ENCODE results near the gene GBA3.

GBA3 gene

GRCh38 chr4:22703912-22704311, 11.2 kb downstream of the GBA3 start:
- no peaks in the 10 kb centered on the region for H3K4me1 ChIP-seq (ENCODE audit: control insufficient read depth, insufficient read depth, low read length)
- H3K4me3 ChIP-seq (ENCODE audit: low read length): no peak overlapping the region
- no peak overlapping the region for H3K4me2 ChIP-seq (ENCODE audit: low read length)

DNA sequence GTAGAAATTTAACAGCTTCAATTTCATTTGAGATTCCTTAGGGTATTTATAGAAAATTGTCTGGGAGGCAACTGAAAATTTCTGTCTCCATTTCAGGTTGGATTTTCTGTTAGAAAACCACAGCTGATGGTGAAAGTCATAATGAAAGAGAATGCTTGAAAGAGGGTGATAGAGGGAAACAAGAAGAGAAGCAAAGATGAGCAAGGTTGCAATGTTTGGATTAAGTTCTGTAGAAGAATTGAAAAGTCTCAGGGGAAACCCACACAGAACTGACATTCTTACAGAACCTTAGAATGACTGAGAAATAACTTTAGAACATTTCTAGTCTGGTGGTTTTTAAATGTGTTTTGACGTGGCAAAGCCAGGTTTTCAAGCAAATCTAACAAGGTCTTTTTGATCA, 14.7 kb downstream of the GBA3 start:
- H3K36me3 ChIP-seq (ENCODE audit: insufficient read depth, low read length): no peaks in the 10 kb centered on the region
- no peaks in the 10 kb centered on the region for H3K9me3 ChIP-seq (replicated peaks; ENCODE audit: low read length)
- H3K4me1 ChIP-seq (ENCODE audit: control insufficient read depth, insufficient read depth, low read length): no peaks in the 10 kb centered on the region
- H3K4me3 ChIP-seq (ENCODE audit: low read length): no peak overlapping the region
- no peak overlapping the region for H3K4me2 ChIP-seq (ENCODE audit: low read length)
- no peak overlapping the region for H3K9ac ChIP-seq (ENCODE audit: low read depth, low read length)
- no peaks in the 10 kb centered on the region for H3K27me3 ChIP-seq (ENCODE audit: control insufficient read depth, insufficient read depth, low read length)

More at GRCh38 chr4:22703912-22704311, 11.2 kb downstream of the GBA3 start:
- no peaks in the 10 kb centered on the region for H3K9me3 ChIP-seq (replicated peaks; ENCODE audit: low read length)
- no peaks in the 10 kb centered on the region for H3K27me3 ChIP-seq (ENCODE audit: control insufficient read depth, insufficient read depth, low read length)
- H3K9ac ChIP-seq (ENCODE audit: low read depth, low read length): no peak overlapping the region
- no peaks in the 10 kb centered on the region for H3K36me3 ChIP-seq (ENCODE audit: insufficient read depth, low read length)

- Histone ChIP-seq H3K36me3 (ENCODE audit: insufficient read depth, low read length) (no peaks in the 10 kb centered on the region), H3K4me3 (ENCODE audit: low read length) (no peak overlapping the region)
Measured at GRCh38 chr4:22708961-22709360, 16.2 kb downstream of the GBA3 start.

DNA sequence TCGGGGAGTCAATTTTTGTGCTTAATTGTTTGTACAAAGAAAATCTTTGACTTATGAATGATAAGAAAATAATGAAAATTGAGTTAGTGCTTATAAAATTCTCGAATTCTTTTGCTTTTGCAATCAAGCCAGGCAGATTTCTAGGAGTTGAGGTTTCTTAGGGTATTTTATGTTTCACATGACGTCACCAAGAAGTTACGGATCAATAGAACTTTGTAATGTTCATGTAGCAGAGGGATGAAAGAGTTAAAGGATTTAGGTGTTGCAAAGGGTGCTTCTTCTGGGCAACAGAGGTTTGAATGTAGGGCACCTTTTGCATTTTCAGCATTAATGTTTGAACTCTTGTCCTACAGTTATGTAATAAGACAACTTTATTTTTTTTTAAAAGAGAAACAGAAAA, 19.4 kb downstream of the GBA3 start:
- no peak overlapping the region for H3K4me2 ChIP-seq (ENCODE audit: low read length)
- no peaks in the 10 kb centered on the region for H3K36me3 ChIP-seq (ENCODE audit: insufficient read depth, low read length)
- H3K9ac ChIP-seq (ENCODE audit: low read depth, low read length): no peak overlapping the region
- H3K9me3 ChIP-seq (replicated peaks; ENCODE audit: low read length): no peaks in the 10 kb centered on the region
- no peak overlapping the region for H3K4me3 ChIP-seq (ENCODE audit: low read length)
- H3K4me1 ChIP-seq (ENCODE audit: control insufficient read depth, insufficient read depth, low read length): no peaks in the 10 kb centered on the region
- H3K27me3 ChIP-seq (ENCODE audit: control insufficient read depth, insufficient read depth, low read length): no peaks in the 10 kb centered on the region

More at GRCh38 chr4:22708961-22709360, 16.2 kb downstream of the GBA3 start:
- Histone ChIP-seq H3K9ac (ENCODE audit: low read depth, low read length) (no peak overlapping the region), H3K4me2 (ENCODE audit: low read length) (no peak overlapping the region), H3K9me3 (replicated peaks; ENCODE audit: low read length) (no peaks in the 10 kb centered on the region), H3K27me3 (ENCODE audit: control insufficient read depth, insufficient read depth, low read length) (no peaks in the 10 kb centered on the region), H3K4me1 (ENCODE audit: control insufficient read depth, insufficient read depth, low read length) (no peaks in the 10 kb centered on the region)

DNA sequence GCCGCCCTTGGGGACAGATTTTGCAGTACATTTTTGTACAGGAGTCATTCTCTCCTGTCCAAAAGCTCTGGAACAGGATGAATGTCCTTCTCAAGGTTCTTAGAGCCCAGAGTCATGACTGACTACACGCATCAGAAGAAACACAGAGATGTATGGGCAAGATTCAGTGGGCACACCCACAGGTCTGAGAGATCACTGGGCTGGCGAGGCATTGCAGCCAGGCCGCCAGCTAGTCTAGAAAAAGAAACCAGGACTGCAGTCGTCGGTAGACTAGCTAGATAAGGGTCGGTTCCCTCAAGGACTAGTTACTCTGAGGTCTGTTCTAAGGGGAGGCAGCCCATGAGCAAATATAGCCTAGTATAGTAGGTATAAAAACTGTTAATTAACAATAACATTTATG, 19.8 kb downstream of the GBA3 start:
- Histone ChIP-seq H3K4me1 (ENCODE audit: control insufficient read depth, insufficient read depth, low read length) (no peaks in the 10 kb centered on the region), H3K36me3 (ENCODE audit: insufficient read depth, low read length) (no peaks in the 10 kb centered on the region), H3K4me3 (ENCODE audit: low read length) (no peak overlapping the region), H3K27me3 (ENCODE audit: control insufficient read depth, insufficient read depth, low read length) (no peaks in the 10 kb centered on the region), H3K4me2 (ENCODE audit: low read length) (no peak overlapping the region), H3K9me3 (replicated peaks; ENCODE audit: low read length) (no peaks in the 10 kb centered on the region), H3K9ac (ENCODE audit: low read depth, low read length) (no peak overlapping the region)

- Histone ChIP-seq H3K4me2 (ENCODE audit: low read length) (no peak overlapping the region), H3K9ac (ENCODE audit: low read depth, low read length) (no peak overlapping the region), H3K4me1 (ENCODE audit: control insufficient read depth, insufficient read depth, low read length) (no peaks in the 10 kb centered on the region), H3K9me3 (replicated peaks; ENCODE audit: low read length) (no peaks in the 10 kb centered on the region), H3K4me3 (ENCODE audit: low read length) (no peak overlapping the region), H3K27me3 (ENCODE audit: control insufficient read depth, insufficient read depth, low read length) (no peaks in the 10 kb centered on the region), H3K36me3 (ENCODE audit: insufficient read depth, low read length) (no peaks in the 10 kb centered on the region)
Measured at GRCh38 chr4:22713841-22714240, 21.1 kb downstream of the GBA3 start.

- no peak overlapping the region for H3K4me3 ChIP-seq (ENCODE audit: low read length)
- H3K9ac ChIP-seq (ENCODE audit: low read depth, low read length): no peak overlapping the region
- H3K4me2 ChIP-seq (ENCODE audit: low read length): no peak overlapping the region
- H3K9me3 ChIP-seq (replicated peaks; ENCODE audit: low read length): no peaks in the 10 kb centered on the region
- no peaks in the 10 kb centered on the region for H3K27me3 ChIP-seq (ENCODE audit: control insufficient read depth, insufficient read depth, low read length)
- H3K36me3 ChIP-seq (ENCODE audit: insufficient read depth, low read length): no peaks in the 10 kb centered on the region
- no peaks in the 10 kb centered on the region for H3K4me1 ChIP-seq (ENCODE audit: control insufficient read depth, insufficient read depth, low read length)
Measured at GRCh38 chr4:22719218-22719617, 26.5 kb downstream of the GBA3 start.

- Histone ChIP-seq H3K4me2 (ENCODE audit: low read length) (no peak overlapping the region), H3K27me3 (ENCODE audit: control insufficient read depth, insufficient read depth, low read length) (no peaks in the 10 kb centered on the region), H3K9ac (ENCODE audit: low read depth, low read length) (no peak overlapping the region), H3K36me3 (ENCODE audit: insufficient read depth, low read length) (no peaks in the 10 kb centered on the region), H3K4me3 (ENCODE audit: low read length) (no peak overlapping the region), H3K4me1 (ENCODE audit: control insufficient read depth, insufficient read depth, low read length) (no peaks in the 10 kb centered on the region), H3K9me3 (replicated peaks; ENCODE audit: low read length) (no peaks in the 10 kb centered on the region)
Measured at GRCh38 chr4:22720091-22720490, 27.4 kb downstream of the GBA3 start.

DNA sequence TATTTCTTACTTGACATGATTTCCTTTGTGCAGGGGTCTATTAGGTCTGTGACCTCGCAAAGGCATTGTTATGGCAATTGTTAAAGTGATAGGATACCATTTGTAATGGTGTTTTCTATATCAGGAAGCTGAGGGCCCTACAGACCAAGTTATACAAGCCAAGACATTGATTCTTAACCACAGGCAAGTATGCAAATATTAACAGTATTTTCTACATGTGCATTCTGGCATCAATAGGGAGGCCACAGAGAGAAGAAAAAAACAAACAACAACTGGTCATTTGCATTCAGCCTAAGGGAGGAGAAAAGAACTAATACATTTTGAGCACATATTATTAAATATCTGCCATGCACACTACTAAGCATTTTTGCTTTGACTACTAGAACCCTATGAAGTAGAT, 28.5 kb downstream of the GBA3 start:
- H3K9ac ChIP-seq (ENCODE audit: low read depth, low read length): no peak overlapping the region

DNA sequence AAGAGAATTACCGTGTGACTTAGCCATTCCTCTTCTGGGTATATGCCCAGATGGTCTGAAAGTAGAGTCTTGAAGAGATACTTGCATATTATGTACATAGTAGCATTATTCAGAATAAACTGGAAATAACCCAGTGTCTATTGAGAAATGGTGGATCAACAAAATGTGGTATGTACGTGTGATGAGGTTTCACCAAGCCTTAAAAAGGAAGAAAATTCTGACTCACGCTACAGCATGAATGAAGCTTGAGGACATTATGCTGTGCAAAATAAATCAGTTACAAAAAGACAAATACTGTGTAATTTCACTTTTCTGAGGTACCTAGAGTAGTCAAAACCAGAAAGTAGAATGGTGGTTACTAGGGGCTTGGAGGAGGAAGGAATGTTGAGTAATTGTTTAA, 37.3 kb downstream of the GBA3 start:
- Histone ChIP-seq H3K4me2 (ENCODE audit: low read length) (no peak overlapping the region), H3K4me3 (ENCODE audit: low read length) (no peak overlapping the region), H3K4me1 (ENCODE audit: control insufficient read depth, insufficient read depth, low read length) (no peaks in the 10 kb centered on the region), H3K9ac (ENCODE audit: low read depth, low read length) (no peak overlapping the region), H3K36me3 (ENCODE audit: insufficient read depth, low read length) (no peaks in the 10 kb centered on the region), H3K27me3 (ENCODE audit: control insufficient read depth, insufficient read depth, low read length) (no peaks in the 10 kb centered on the region), H3K9me3 (replicated peaks; ENCODE audit: low read length) (no peaks in the 10 kb centered on the region)

More for the DNA sequence above, 28.5 kb downstream of the GBA3 start:
- no peak overlapping the region for H3K4me3 ChIP-seq (ENCODE audit: low read length)
- no peaks in the 10 kb centered on the region for H3K36me3 ChIP-seq (ENCODE audit: insufficient read depth, low read length)
- no peaks in the 10 kb centered on the region for H3K4me1 ChIP-seq (ENCODE audit: control insufficient read depth, insufficient read depth, low read length)
- no peaks in the 10 kb centered on the region for H3K27me3 ChIP-seq (ENCODE audit: control insufficient read depth, insufficient read depth, low read length)
- no peaks in the 10 kb centered on the region for H3K9me3 ChIP-seq (replicated peaks; ENCODE audit: low read length)
- H3K4me2 ChIP-seq (ENCODE audit: low read length): no peak overlapping the region

DNA sequence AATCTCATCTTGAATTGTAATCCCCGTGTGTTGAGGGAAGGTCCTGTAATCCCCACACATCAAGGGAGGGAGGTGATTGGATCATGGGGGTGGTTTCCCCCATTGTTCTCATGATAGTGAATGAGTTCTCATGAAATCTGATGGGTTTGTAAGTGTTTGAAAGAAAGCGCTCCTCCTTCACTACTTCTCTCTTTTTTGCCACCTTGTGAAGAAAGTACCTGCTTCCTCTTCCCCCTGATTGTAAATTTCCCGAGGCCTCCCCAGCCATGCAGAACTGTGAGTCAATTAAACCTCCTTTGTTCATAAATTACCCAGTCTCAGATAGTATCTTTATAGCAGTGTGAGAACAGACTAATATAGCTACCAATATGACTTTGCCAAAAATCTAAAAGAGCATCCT, 41.1 kb downstream of the GBA3 start:
- no peaks in the 10 kb centered on the region for H3K36me3 ChIP-seq (ENCODE audit: insufficient read depth, low read length)
- H3K9ac ChIP-seq (ENCODE audit: low read depth, low read length): no peak overlapping the region
- no peak overlapping the region for H3K4me2 ChIP-seq (ENCODE audit: low read length)
- H3K4me1 ChIP-seq (ENCODE audit: control insufficient read depth, insufficient read depth, low read length): no peaks in the 10 kb centered on the region
- H3K4me3 ChIP-seq (ENCODE audit: low read length): no peak overlapping the region
- H3K27me3 ChIP-seq (ENCODE audit: control insufficient read depth, insufficient read depth, low read length): no peaks in the 10 kb centered on the region
- no peaks in the 10 kb centered on the region for H3K9me3 ChIP-seq (replicated peaks; ENCODE audit: low read length)

DNA sequence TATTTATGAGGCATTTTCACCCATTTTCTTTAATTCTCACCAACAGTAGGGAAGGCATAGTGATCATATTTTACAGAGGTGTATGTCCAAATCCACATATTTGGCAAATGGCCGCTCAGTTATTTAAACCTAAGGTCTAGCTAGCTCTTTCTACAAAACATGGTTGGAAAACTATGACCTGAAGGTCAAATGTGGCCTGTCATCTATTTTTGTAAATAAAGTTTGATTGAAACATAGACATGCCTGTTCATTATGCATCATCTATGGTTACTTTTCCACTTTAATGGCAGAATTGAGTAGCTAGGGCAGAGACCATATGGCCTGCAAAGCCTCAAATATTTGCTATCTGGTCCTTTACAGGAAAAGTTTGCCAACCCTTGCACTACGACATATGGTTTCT, 44.2 kb downstream of the GBA3 start:
- H3K27me3 ChIP-seq (ENCODE audit: control insufficient read depth, insufficient read depth, low read length): no peaks in the 10 kb centered on the region
- H3K4me2 ChIP-seq (ENCODE audit: low read length): no peak overlapping the region
- H3K36me3 ChIP-seq (ENCODE audit: insufficient read depth, low read length): no peaks in the 10 kb centered on the region
- no peak overlapping the region for H3K4me3 ChIP-seq (ENCODE audit: low read length)
- no peaks in the 10 kb centered on the region for H3K9me3 ChIP-seq (replicated peaks; ENCODE audit: low read length)
- H3K9ac ChIP-seq (ENCODE audit: low read depth, low read length): no peak overlapping the region
- H3K4me1 ChIP-seq (ENCODE audit: control insufficient read depth, insufficient read depth, low read length): no peaks in the 10 kb centered on the region
